Measurements from ENCODE around the gene EML6. TPM values are rescaled to one million over a fixed set of nuclear protein-coding genes. Genes with fewer than 3 reads are reported as not detected.

EML6 gene
- total and polyA plus RNA-seq, 2 of the 13 experiments (the other 11 are each of a cell fraction or from before 2014, with no cell fraction given), result 17.2 to 32.4 TPM

GRCh38 chr2:54801352-54801751, 77.9 kb downstream of the EML6 start:
- WGBS (ENCODE audit: low lambda C conversion rate), result 70% methylated on average over 6 of the region's 6 CpGs
- no peak overlapping the region for H3K9ac ChIP-seq (ENCODE audit: insufficient read depth, low read depth, low read length)
- BruUV-seq (replicated peaks), result no TSS peak
- H3K79me2 ChIP-seq (ENCODE audit: insufficient read depth, low read length), result no peaks in the 10 kb centered on the region
- H3K4me1 ChIP-seq (ENCODE audit: insufficient read depth, low read length), result peaks cover 9% of the 10 kb centered on the region
- H4K20me1 ChIP-seq (ENCODE audit: insufficient read depth, low read length), result no peaks in the 10 kb centered on the region
- H3K36me3 ChIP-seq (replicated peaks in 1 of 2; ENCODE audit: control insufficient read depth in 1 of 2, insufficient read depth in 2 of 2, low read length in 2 of 2), result no peaks in the 10 kb centered on the region
- no peak for ATAC-seq
- H3K4me2 ChIP-seq (ENCODE audit: low read depth, low read length), result no peak overlapping the region
- no peaks in the 10 kb centered on the region for H3K9me3 ChIP-seq (ENCODE audit: low read length)
- no peak overlapping the region for H2AFZ ChIP-seq (ENCODE audit: low read length)
- ChIA-PET POLR2A (no interaction called here), CTCF (ENCODE audit: low intra/inter-chr PET ratio, low total read pairs) (no interaction called here)
- no peak overlapping the region for H3K4me3 ChIP-seq (replicated peaks in 1 of 3; ENCODE audit: insufficient read depth in 1 of 3, low read depth in 2 of 3, low read length in 3 of 3)
- peak; percentile 15 for DNase-seq (ENCODE audit: low spot score)
- no peak for FAIRE-seq
- no peak for TF ChIP-seq HNRNPL (IDR thresholded peaks at IDR 0.05; ENCODE audit: low read depth, low read length)
- no peak for TF ChIP-seq IRF2 (CRISPR knock-in tag; IDR thresholded peaks at IDR 0.05)
- TF ChIP-seq KLF16 (CRISPR knock-in tag; IDR thresholded peaks at IDR 0.05), result no peak
- TF ChIP-seq SOX13 (IDR thresholded peaks at IDR 0.05), result no peak
- peak in 1 of 2 experiments; percentile 65; a peak in 2 of 4 replicates for TF ChIP-seq SOX13 (CRISPR knock-in tag; conservative IDR thresholded peaks at IDR 0.05 in 1 of 2, IDR thresholded peaks at IDR 0.05 in 1 of 2)
- TF ChIP-seq ZZZ3 (CRISPR knock-in tag; IDR thresholded peaks at IDR 0.05; ENCODE audit: borderline replicate concordance), result no peak
- no peak for TF ChIP-seq IRF9 (CRISPR knock-in tag; IDR thresholded peaks at IDR 0.05; ENCODE audit: borderline replicate concordance)
- TF ChIP-seq ZBTB8A (CRISPR knock-in tag; IDR thresholded peaks at IDR 0.05; ENCODE audit: borderline replicate concordance, low read depth), result no peak
- no peak for TF ChIP-seq ZNF839 (CRISPR knock-in tag; IDR thresholded peaks at IDR 0.05; ENCODE audit: borderline replicate concordance)
- TF ChIP-seq SOX5 (CRISPR knock-in tag; IDR thresholded peaks at IDR 0.05; ENCODE audit: borderline replicate concordance), result peak; percentile 42; the same call in 1 of the 2 replicates
- no peak for TF ChIP-seq SOX6 (IDR thresholded peaks at IDR 0.05)
- peak; percentile 20; the same call in 1 of the 2 replicates for TF ChIP-seq SOX6 (CRISPR knock-in tag; IDR thresholded peaks at IDR 0.05)
- no peak for TF ChIP-seq SNRNP70 (IDR thresholded peaks at IDR 0.05; ENCODE audit: low read depth, low read length)
- TF ChIP-seq THYN1 (CRISPR knock-in tag; IDR thresholded peaks at IDR 0.05; ENCODE audit: borderline replicate concordance, low read depth), result no peak
- no peak for TF ChIP-seq THRA (CRISPR knock-in tag; IDR thresholded peaks at IDR 0.05; ENCODE audit: borderline replicate concordance)
- no peak overlapping the region for H3K27ac ChIP-seq (ENCODE audit: extremely low read length, insufficient read depth, low read length)
- intact Hi-C loops (cut with micrococcal nuclease; ENCODE audit: unreplicated experiment), result no loop called here
- H3K27me3 ChIP-seq (ENCODE audit: control insufficient read depth in 1 of 2, insufficient read depth in 2 of 2, low read length in 2 of 2), result no peaks in the 10 kb centered on the region
- in situ Hi-C loops (cut with HindIII; ENCODE audit: extremely low pct_ligation_motif_present, low pct_unique_long_range_greater_than_20kb), result no loop called here
